Neuronal stem cell (in vitro differentiated cells): ENCODE results near the gene MGAT4B.

Experiments used
- DNase-seq: peaks from one replicate; pipeline ENCODE4 v3.0.0-alpha.2; 2013; ENCODE audit warnings: low spot score
- H2AFZ ChIP-seq: one replicate; pipeline ENCODE4 v1.6.1; 2013; ENCODE audit warnings: mild to moderate bottlenecking, low read length, inconsistent platforms
- H2AK5ac ChIP-seq: 2 replicates; pipeline ENCODE4 v1.6.1; 2013; ENCODE audit warnings: low read depth, mild to moderate bottlenecking, inconsistent platforms, low read length, moderate library complexity, mixed read lengths
- H2BK120ac ChIP-seq: 2 replicates; pipeline ENCODE4 v1.6.1; 2013; ENCODE audit warnings: low read depth, mild to moderate bottlenecking, inconsistent platforms, low read length, moderate library complexity, mixed read lengths
- H2BK12ac ChIP-seq: one replicate; pipeline ENCODE4 v1.6.1; 2013; ENCODE audit warnings: low read length, inconsistent platforms
- H2BK15ac ChIP-seq: 2 replicates; pipeline ENCODE4 v1.6.1; 2013; ENCODE audit warnings: mild to moderate bottlenecking, low read length, inconsistent platforms, mixed read lengths
- H2BK5ac ChIP-seq: one replicate; pipeline ENCODE4 v1.6.1; 2013; ENCODE audit warnings: inconsistent platforms, mild to moderate bottlenecking, low read length, moderate library complexity
- H3K14ac ChIP-seq: one replicate; pipeline ENCODE4 v1.6.1; 2013; ENCODE audit warnings: low read length, inconsistent platforms
- H3K18ac ChIP-seq: 2 replicates; pipeline ENCODE4 v1.6.1; 2013; ENCODE audit warnings: low read length, inconsistent platforms
- H3K23ac ChIP-seq: 2 replicates; pipeline ENCODE4 v1.6.1; 2013; ENCODE audit warnings: low read depth, mild to moderate bottlenecking, mixed read lengths, low read length, inconsistent platforms; ENCODE audit not compliant: poor library complexity
- H3K27ac ChIP-seq: replicated peaks from 3 replicates; pipeline ENCODE4 v1.5.1; 2013; ENCODE audit warnings: low read length, inconsistent platforms
- H3K27me3 ChIP-seq, 3 experiments: 2 replicates each; pipeline ENCODE4 v1.6.1; 2013; ENCODE audit warnings: low read length in 3 of 3, mild to moderate bottlenecking in 2 of 3, inconsistent platforms in 1 of 3, low read depth in 1 of 3, mixed read lengths in 1 of 3, moderate library complexity in 1 of 3; ENCODE audit not compliant: control insufficient read depth in 3 of 3, insufficient read depth in 3 of 3
- H3K36me3 ChIP-seq, 2 donors: replicated peaks in 1 of 2; 2 replicates each; pipeline ENCODE4 v1.6.1; 2013; ENCODE audit warnings: low read length in 2 of 2; ENCODE audit not compliant: control insufficient read depth in 2 of 2, insufficient read depth in 2 of 2
- H3K4ac ChIP-seq: 2 replicates; pipeline ENCODE4 v1.6.1; 2013; ENCODE audit warnings: inconsistent platforms, mild to moderate bottlenecking, low read length, moderate library complexity
- H3K4me1 ChIP-seq, 2 donors: 1 replicate in 1 of 2; 2 replicates in 1 of 2; pipeline ENCODE4 v1.6.1; 2013; ENCODE audit warnings: low read length in 2 of 2, low read depth in 1 of 2; ENCODE audit not compliant: control insufficient read depth in 2 of 2, insufficient read depth in 1 of 2
- H3K4me2 ChIP-seq: one replicate; pipeline ENCODE4 v1.6.1; 2013; ENCODE audit warnings: mild to moderate bottlenecking, low read length, inconsistent platforms; ENCODE audit not compliant: insufficient read depth, poor library complexity, severe bottlenecking
- H3K4me3 ChIP-seq, 2 donors: 2 replicates each; pipeline ENCODE4 v1.5.1; 2013; ENCODE audit warnings: low read length in 2 of 2, mild to moderate bottlenecking in 2 of 2, inconsistent platforms in 1 of 2, moderate library complexity in 1 of 2
- H3K79me1 ChIP-seq: one replicate; pipeline ENCODE4 v1.6.1; 2013; ENCODE audit warnings: low read depth, mild to moderate bottlenecking, inconsistent platforms, low read length, moderate library complexity
- H3K9ac ChIP-seq: one replicate; pipeline ENCODE4 v1.6.1; 2013; ENCODE audit warnings: mild to moderate bottlenecking, low read depth, low read length, inconsistent platforms; ENCODE audit not compliant: poor library complexity
- H3K9me3 ChIP-seq, 2 donors: replicated peaks in 1 of 2; 2 replicates each; pipeline versions ENCODE3 to v1.6.1; 2013; ENCODE audit warnings: low read length in 2 of 2, mild to moderate bottlenecking in 2 of 2, inconsistent platforms in 1 of 2, low read depth in 1 of 2, mixed read lengths in 1 of 2, moderate library complexity in 1 of 2; ENCODE audit not compliant: control insufficient read depth in 2 of 2, insufficient read depth in 1 of 2
- H4K8ac ChIP-seq: one replicate; pipeline ENCODE4 v1.6.1; 2013; ENCODE audit warnings: low read depth, mild to moderate bottlenecking, inconsistent platforms, low read length, moderate library complexity
- H4K91ac ChIP-seq: one replicate; pipeline ENCODE4 v1.6.1; 2013; ENCODE audit warnings: low read length, low read depth, mild to moderate bottlenecking, inconsistent platforms; ENCODE audit not compliant: poor library complexity
- WGBS, 2 donors: extraction: QIAGEN DNeasy Blood & Tissue Kit; methylation state at CpG; one replicate each; pipeline ENCODE4 v1.1.7; 2013; ENCODE audit warnings: missing lambda C conversion rate in 2 of 2, mixed read lengths in 1 of 2; ENCODE audit not compliant: insufficient read length in 2 of 2, insufficient replicate concordance in 1 of 2; ENCODE audit errors: extremely low coverage in 2 of 2; 5-methylcytosine and 5-hydroxymethylcytosine counted together

The MGAT4B gene

DNA sequence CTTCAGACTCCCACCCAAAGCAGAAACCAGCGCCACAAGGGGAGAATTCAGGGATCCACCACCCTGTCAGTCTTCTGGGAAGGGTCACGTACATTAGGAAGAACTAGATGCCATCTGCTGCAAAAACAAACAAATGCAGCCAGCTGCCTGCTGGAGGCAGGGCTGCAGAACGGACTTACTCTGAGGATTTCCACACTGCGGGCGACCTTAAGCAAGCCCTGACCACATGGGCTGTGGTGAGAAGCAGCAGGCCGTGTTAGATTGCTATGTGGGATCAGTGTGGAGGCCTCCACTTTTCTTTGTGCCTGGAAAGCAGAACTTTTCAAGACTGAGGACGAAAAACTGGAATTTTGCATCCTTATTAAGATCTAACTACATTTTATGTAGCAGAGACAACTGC lies 26.3 kb downstream of the MGAT4B start:
- Histone ChIP-seq H3K36me3 (peaks cover 21 to 65% of the 10 kb centered on the region in 2 donors), H2BK15ac (no peak overlapping the region), H3K27ac (no peak overlapping the region), H3K4me3 (no peak overlapping the region), H2BK12ac (no peak overlapping the region), H3K79me1 (no peaks in the 10 kb centered on the region), H3K27me3 (no peaks in the 10 kb centered on the region), H3K9ac (no peak overlapping the region), H3K4me2 (no peak overlapping the region), H3K14ac (no peak overlapping the region), H3K18ac (no peak overlapping the region), H3K23ac (no peak overlapping the region), H4K91ac (no peak overlapping the region), H2BK5ac (no peak overlapping the region), H3K4ac (no peak overlapping the region), H2AK5ac (no peak overlapping the region), H2AFZ (no peak overlapping the region), H4K8ac (no peak overlapping the region), H2BK120ac (no peak overlapping the region), H3K4me1 (no peaks in the 10 kb centered on the region), H3K9me3 (peaks cover 0 to 1% of the 10 kb centered on the region in 2 donors)
- WGBS, 2 donors, result no CpG with 5 or more reads among the region's 7 CpGs
- no peak for DNase-seq

GRCh38 chr5:179779826-179780225 lies 26.8 kb downstream of the MGAT4B start:
- Histone ChIP-seq H4K8ac (no peak overlapping the region), H3K4me3 (peak overlapping the region in 1 of 2 donors; percentile 18)
- WGBS, 2 donors, result no CpG with 5 or more reads among the region's 4 CpGs

DNA sequence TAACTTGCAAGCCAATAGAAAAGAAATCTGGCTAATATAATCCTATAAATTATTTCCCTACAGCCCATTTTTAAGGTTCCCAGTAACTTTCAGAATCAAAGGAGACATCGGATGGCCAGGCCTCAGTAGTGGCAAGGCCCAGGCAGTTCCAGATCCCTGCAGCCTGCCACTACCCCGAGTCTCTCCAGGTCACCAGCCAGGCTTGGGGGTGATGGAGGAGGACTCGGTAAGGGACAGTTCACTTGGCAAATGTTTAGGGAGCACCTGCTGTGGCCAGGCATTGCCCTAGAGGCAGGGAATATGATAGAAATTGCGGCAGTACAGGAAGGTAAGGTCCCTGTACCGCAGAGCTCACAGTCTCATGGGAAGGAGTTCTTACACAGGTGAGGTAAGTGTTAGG lies 28.1 kb downstream of the MGAT4B start:
- Histone ChIP-seq H3K14ac (no peak overlapping the region), H3K18ac (no peak overlapping the region), H3K36me3 (peaks cover 31 to 83% of the 10 kb centered on the region in 2 donors), H4K91ac (no peak overlapping the region), H3K4me2 (no peak overlapping the region), H3K23ac (no peak overlapping the region), H3K79me1 (no peaks in the 10 kb centered on the region), H4K8ac (no peak overlapping the region), H3K9me3 (peaks cover 0 to 1% of the 10 kb centered on the region in 2 donors), H2BK120ac (no peak overlapping the region), H3K27ac (no peak overlapping the region), H2BK5ac (no peak overlapping the region), H3K4ac (no peak overlapping the region), H3K9ac (no peak overlapping the region), H2BK12ac (no peak overlapping the region), H3K4me3 (peak overlapping the region in 1 of 2 donors; percentile 52), H2AFZ (no peak overlapping the region), H2BK15ac (no peak overlapping the region), H2AK5ac (no peak overlapping the region), H3K27me3 (no peaks in the 10 kb centered on the region), H3K4me1 (no peaks in the 10 kb centered on the region)
- DNase-seq, result no peak
- no CpG with 5 or more reads among the region's 5 CpGs for WGBS, 2 donors

More at GRCh38 chr5:179779826-179780225, 26.8 kb downstream of the MGAT4B start:
- Histone ChIP-seq H4K91ac (no peak overlapping the region), H3K23ac (no peak overlapping the region), H2AK5ac (no peak overlapping the region), H3K18ac (no peak overlapping the region), H2BK15ac (no peak overlapping the region), H2AFZ (no peak overlapping the region), H3K9me3 (peaks cover 0 to 1% of the 10 kb centered on the region in 2 donors), H3K79me1 (no peaks in the 10 kb centered on the region), H3K4me2 (no peak overlapping the region), H2BK12ac (no peak overlapping the region), H3K27me3 (no peaks in the 10 kb centered on the region), H3K4ac (no peak overlapping the region), H3K9ac (no peak overlapping the region), H3K27ac (no peak overlapping the region), H2BK5ac (no peak overlapping the region), H3K14ac (no peak overlapping the region), H3K4me1 (no peaks in the 10 kb centered on the region), H3K36me3 (peaks cover 24 to 70% of the 10 kb centered on the region in 2 donors), H2BK120ac (no peak overlapping the region)
- DNase-seq, result no peak

DNA sequence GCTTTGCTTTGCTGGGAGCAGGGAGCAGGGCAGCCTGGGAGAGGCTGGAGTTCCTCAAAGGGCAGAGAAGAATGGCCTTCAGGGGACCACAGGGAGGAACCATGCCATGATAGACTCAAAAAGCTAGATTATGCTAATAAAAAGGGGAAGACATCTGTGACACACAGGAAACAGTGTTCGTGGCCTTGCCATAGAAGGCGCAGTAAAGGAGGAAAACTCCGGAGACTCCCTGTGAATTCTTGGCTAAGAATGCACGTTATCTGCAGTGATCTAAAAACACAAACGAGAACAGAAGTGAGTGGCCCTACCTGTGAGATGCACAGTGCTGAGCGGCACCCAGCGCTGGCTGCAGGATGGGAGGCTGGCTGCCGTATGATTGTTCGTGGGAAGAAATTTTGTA lies 28.8 kb downstream of the MGAT4B start:
- WGBS, 2 donors, result no CpG with 5 or more reads among the region's 9 CpGs
- Histone ChIP-seq H2BK120ac (no peak overlapping the region), H3K4ac (no peak overlapping the region), H2BK15ac (no peak overlapping the region), H3K18ac (no peak overlapping the region), H4K91ac (no peak overlapping the region), H3K14ac (no peak overlapping the region), H4K8ac (no peak overlapping the region), H2BK5ac (no peak overlapping the region), H3K27ac (no peak overlapping the region), H2AFZ (no peak overlapping the region), H3K23ac (peak overlapping the region; percentile 38), H2BK12ac (no peak overlapping the region), H3K27me3 (no peaks in the 10 kb centered on the region), H2AK5ac (no peak overlapping the region), H3K4me2 (no peak overlapping the region), H3K9ac (no peak overlapping the region), H3K79me1 (no peaks in the 10 kb centered on the region), H3K9me3 (peaks cover 0 to under 1% of the 10 kb centered on the region in 2 donors), H3K4me1 (no peaks in the 10 kb centered on the region), H3K36me3 (peaks cover 35 to 90% of the 10 kb centered on the region in 2 donors), H3K4me3 (no peak overlapping the region)
- DNase-seq, result no peak
